ENCODE data around the gene IGF2BP2. TPM values are rescaled to one million over a fixed set of nuclear protein-coding genes. Genes with fewer than 3 reads are reported as not detected.

IGF2BP2 gene
- total RNA-seq, 2 donors from 2014 or later, result 2.6 to 2.7 TPM

DNA sequence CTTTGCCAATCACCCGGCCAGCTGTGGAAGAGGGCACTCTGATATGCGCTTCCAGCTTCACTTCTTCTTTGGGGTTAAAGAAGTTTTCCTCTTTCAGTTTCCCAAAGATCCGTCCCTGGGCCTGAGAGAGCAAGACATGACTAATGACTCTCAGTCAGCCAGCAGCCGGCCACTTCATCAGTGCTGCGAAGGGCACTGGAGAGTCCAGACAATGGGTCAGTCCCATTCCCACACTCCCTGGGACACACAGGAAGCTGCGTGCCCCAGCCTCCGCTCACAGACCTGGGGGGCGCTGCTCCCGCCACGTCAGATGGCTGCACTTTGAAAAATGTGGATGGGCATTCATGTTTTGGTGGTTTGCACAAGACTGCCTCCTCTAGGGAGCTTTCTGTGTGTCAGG, 175.4 kb downstream of the IGF2BP2 start:
- H3K36me3 ChIP-seq, result no peaks in the 10 kb centered on the region
- no peaks in the 10 kb centered on the region for H3K9me3 ChIP-seq
- no peak overlapping the region for H3K4me3 ChIP-seq
- DNase-seq (ENCODE audit: low spot score) (no peak), ATAC-seq (ENCODE audit: insufficient number of reproducible peaks, low FRiP score, low read depth) (no peak)
- H3K27me3 ChIP-seq (replicated peaks; ENCODE audit: insufficient read depth), result no peaks in the 10 kb centered on the region
- no peaks in the 10 kb centered on the region for H3K4me1 ChIP-seq (ENCODE audit: control insufficient read depth in 1 of 2, low read depth in 2 of 2)
- H3K27ac ChIP-seq, result no peak overlapping the region
- TF ChIP-seq, protein P1, sequence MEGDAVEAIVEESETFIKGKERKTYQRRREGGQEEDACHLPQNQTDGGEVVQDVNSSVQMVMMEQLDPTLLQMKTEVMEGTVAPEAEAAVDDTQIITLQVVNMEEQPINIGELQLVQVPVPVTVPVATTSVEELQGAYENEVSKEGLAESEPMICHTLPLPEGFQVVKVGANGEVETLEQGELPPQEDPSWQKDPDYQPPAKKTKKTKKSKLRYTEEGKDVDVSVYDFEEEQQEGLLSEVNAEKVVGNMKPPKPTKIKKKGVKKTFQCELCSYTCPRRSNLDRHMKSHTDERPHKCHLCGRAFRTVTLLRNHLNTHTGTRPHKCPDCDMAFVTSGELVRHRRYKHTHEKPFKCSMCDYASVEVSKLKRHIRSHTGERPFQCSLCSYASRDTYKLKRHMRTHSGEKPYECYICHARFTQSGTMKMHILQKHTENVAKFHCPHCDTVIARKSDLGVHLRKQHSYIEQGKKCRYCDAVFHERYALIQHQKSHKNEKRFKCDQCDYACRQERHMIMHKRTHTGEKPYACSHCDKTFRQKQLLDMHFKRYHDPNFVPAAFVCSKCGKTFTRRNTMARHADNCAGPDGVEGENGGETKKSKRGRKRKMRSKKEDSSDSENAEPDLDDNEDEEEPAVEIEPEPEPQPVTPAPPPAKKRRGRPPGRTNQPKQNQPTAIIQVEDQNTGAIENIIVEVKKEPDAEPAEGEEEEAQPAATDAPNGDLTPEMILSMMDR (IDR thresholded peaks at IDR 0.05), result no peak

GRCh38 chr3:185648396-185648795, 176.4 kb downstream of the IGF2BP2 start:
- ATAC-seq (ENCODE audit: insufficient number of reproducible peaks, low FRiP score, low read depth) (no peak), DNase-seq (ENCODE audit: low spot score) (no peak)
- Histone ChIP-seq H3K27me3 (replicated peaks; ENCODE audit: insufficient read depth) (no peaks in the 10 kb centered on the region), H3K4me3 (no peak overlapping the region), H3K36me3 (no peaks in the 10 kb centered on the region), H3K27ac (no peak overlapping the region), H3K9me3 (no peaks in the 10 kb centered on the region), H3K4me1 (ENCODE audit: control insufficient read depth in 1 of 2, low read depth in 2 of 2) (no peaks in the 10 kb centered on the region)
- TF ChIP-seq, protein P1 (IDR thresholded peaks at IDR 0.05), result no peak

- Histone ChIP-seq H3K4me1 (ENCODE audit: control insufficient read depth in 1 of 2, low read depth in 2 of 2) (no peaks in the 10 kb centered on the region), H3K36me3 (no peaks in the 10 kb centered on the region), H3K4me3 (no peak overlapping the region), H3K27me3 (replicated peaks; ENCODE audit: insufficient read depth) (no peaks in the 10 kb centered on the region), H3K27ac (no peak overlapping the region), H3K9me3 (no peaks in the 10 kb centered on the region)
- ATAC-seq (ENCODE audit: insufficient number of reproducible peaks, low FRiP score, low read depth) (no peak), DNase-seq (ENCODE audit: low spot score) (no peak)
- TF ChIP-seq, protein P1 (IDR thresholded peaks at IDR 0.05), result no peak
Observed at GRCh38 chr3:185647880-185648210, 177.0 kb downstream of the IGF2BP2 start.

GRCh38 chr3:185647134-185647879, 177.5 kb downstream of the IGF2BP2 start:
- ATAC-seq (ENCODE audit: insufficient number of reproducible peaks, low FRiP score, low read depth), result no peak
- H3K27me3 ChIP-seq (replicated peaks; ENCODE audit: insufficient read depth), result no peaks in the 10 kb centered on the region
- no peak overlapping the region for H3K4me3 ChIP-seq
- no peaks in the 10 kb centered on the region for H3K4me1 ChIP-seq (ENCODE audit: control insufficient read depth in 1 of 2, low read depth in 2 of 2)
- TF ChIP-seq, protein P1 (IDR thresholded peaks at IDR 0.05), result no peak
- no peaks in the 10 kb centered on the region for H3K9me3 ChIP-seq
- no peak for DNase-seq (ENCODE audit: low spot score)
- no peak overlapping the region for H3K27ac ChIP-seq
- no peaks in the 10 kb centered on the region for H3K36me3 ChIP-seq

- H3K27me3 ChIP-seq (replicated peaks; ENCODE audit: insufficient read depth), result no peaks in the 10 kb centered on the region
- H3K4me1 ChIP-seq (ENCODE audit: control insufficient read depth in 1 of 2, low read depth in 2 of 2), result no peaks in the 10 kb centered on the region
- no peak overlapping the region for H3K4me3 ChIP-seq
- no peak for ATAC-seq (ENCODE audit: insufficient number of reproducible peaks, low FRiP score, low read depth)
- TF ChIP-seq, protein P1 (IDR thresholded peaks at IDR 0.05), result no peak
- H3K36me3 ChIP-seq, result no peaks in the 10 kb centered on the region
- H3K27ac ChIP-seq, result no peak overlapping the region
- H3K9me3 ChIP-seq, result no peaks in the 10 kb centered on the region
- no peak for DNase-seq (ENCODE audit: low spot score)
Observed at GRCh38 chr3:185646382-185647133, 178.3 kb downstream of the IGF2BP2 start.

Data from thoracic aorta (tissue), 2 donors.